Measurements from ENCODE around the gene CBX6.
A peak's percentile ranks its signal among the peaks of the same experiment; 100 is the strongest.

The CBX6 gene

GRCh38 chr22:38873469-38874411, 1.7 kb upstream of the CBX6 start (continued):
- TF ChIP-seq HOXA7 (CRISPR knock-in tag; IDR thresholded peaks at IDR 0.05; ENCODE audit: borderline replicate concordance) (no peak), ZNF248 (tag by site-specific recombination; IDR thresholded peaks at IDR 0.05) (no peak), ZNF350 (tag by site-specific recombination; IDR thresholded peaks at IDR 0.05) (no peak), ZBTB49 (tag by site-specific recombination; IDR thresholded peaks at IDR 0.05; ENCODE audit: low read depth) (no peak), ZBTB20 (tag by site-specific recombination; IDR thresholded peaks at IDR 0.05) (no peak), SP3 (tag by site-specific recombination; IDR thresholded peaks at IDR 0.05) (no peak), ZBTB1 (tag by site-specific recombination; IDR thresholded peaks at IDR 0.05) (no peak), SCRT2 (tag by site-specific recombination; IDR thresholded peaks at IDR 0.05) (peak; percentile 98), ZSCAN30 (tag by site-specific recombination; IDR thresholded peaks at IDR 0.05) (no peak), PRDM2 (tag by site-specific recombination; IDR thresholded peaks at IDR 0.05; ENCODE audit: borderline replicate concordance) (no peak), ZNF148 (tag by site-specific recombination; IDR thresholded peaks at IDR 0.05; ENCODE audit: borderline replicate concordance) (no peak), ZNF629 (tag by site-specific recombination; IDR thresholded peaks at IDR 0.05) (0 out of 2 replicates have a peak, but pooled peaks have one; percentile 31), ZFP69B (tag by site-specific recombination; IDR thresholded peaks at IDR 0.05) (no peak), GLI4 (tag by site-specific recombination; IDR thresholded peaks at IDR 0.05) (no peak), ZBTB26 (tag by site-specific recombination; optimal IDR thresholded peaks at IDR 0.05) (no peak), ZNF121 (tag by site-specific recombination; IDR thresholded peaks at IDR 0.05) (no peak), ZIC2 (tag by site-specific recombination; IDR thresholded peaks at IDR 0.05) (no peak), ZNF624 (tag by site-specific recombination; IDR thresholded peaks at IDR 0.05) (no peak), ZNF544 (tag by site-specific recombination; IDR thresholded peaks at IDR 0.05) (no peak), ZNF843 (tag by site-specific recombination; IDR thresholded peaks at IDR 0.05) (no peak), ZNF670 (tag by site-specific recombination; IDR thresholded peaks at IDR 0.05; ENCODE audit: low read depth) (no peak), ZNF274 (IDR thresholded peaks at IDR 0.05; ENCODE audit: low read length) (no peak), ZNF274 (tag by site-specific recombination; IDR thresholded peaks at IDR 0.05; ENCODE audit: borderline replicate concordance) (no peak), ZNF266 (tag by site-specific recombination; IDR thresholded peaks at IDR 0.05; ENCODE audit: low read depth) (no peak), PRDM4 (tag by site-specific recombination; IDR thresholded peaks at IDR 0.05) (no peak)

All from HEK293 (cell line).